ENCODE data around the gene PBRM1. TPM values are rescaled to one million over a fixed set of nuclear protein-coding genes. Genes with fewer than 3 reads are reported as not detected.

Gene PBRM1
- total and polyA plus RNA-seq, 2 donors (not counting 1 experiment from before 2014, with no cell fraction given) = 16.8 to 85.9 TPM

- ChIA-PET POLR2A (no interaction called here), CTCF (interaction anchor here (0.7 kb wide), 1 partner anchor 30 kb away, joined by 3 read pairs; no protein-coding TSS in a partner anchor)
- ATAC-seq (ENCODE audit: low read depth) (no peak), DNase-seq (no peak)
- peaks cover 7% of the 10 kb centered on the region for H3K4me1 Mint-ChIP-seq
- intact Hi-C loops (cut with micrococcal nuclease) = no loop called here
- H3K4me3 Mint-ChIP-seq = no peak overlapping the region
- H3K4me3 ChIP-seq (ENCODE audit: control extremely low read depth in 1 of 5, extremely low read depth in 1 of 5, insufficient read depth in 1 of 5, low read depth in 2 of 5, low read length in 4 of 5) = no peak overlapping the region
- peaks cover 3 to 5% of the 10 kb centered on the region in 2 donors for H3K4me1 ChIP-seq (ENCODE audit: control insufficient read depth in 2 of 2, insufficient read depth in 2 of 2, low read length in 2 of 2)
- H3K36me3 ChIP-seq (replicated peaks in 1 of 2; ENCODE audit: control extremely low read depth in 1 of 2, control insufficient read depth in 1 of 2, extremely low read depth in 1 of 2, insufficient read depth in 2 of 2, low read length in 1 of 2) = no peaks in the 10 kb centered on the region
- no peak overlapping the region for H2AFZ ChIP-seq (ENCODE audit: insufficient read depth, low read depth, low read length, poor library complexity, severe bottlenecking)
- no peaks in the 10 kb centered on the region for H3K27me3 ChIP-seq (replicated peaks in 1 of 4; ENCODE audit: control extremely low read depth in 1 of 4, control insufficient read depth in 3 of 4, insufficient read depth in 4 of 4, low read length in 3 of 4)
- no peak overlapping the region for H3K27ac Mint-ChIP-seq
- H3K79me2 ChIP-seq (ENCODE audit: control insufficient read depth, insufficient read depth, low read length) = no peaks in the 10 kb centered on the region
- no peak overlapping the region for H3K9ac ChIP-seq (ENCODE audit: low read length)
- H3K4me2 ChIP-seq (replicated peaks; ENCODE audit: low read depth, low read length, poor library complexity, severe bottlenecking) = no peak overlapping the region
- no peak overlapping the region for H3K27ac ChIP-seq (ENCODE audit: low read length in 2 of 2)
- TF ChIP-seq CTCF (IDR thresholded peaks at IDR 0.05) (no peak), EZH2 (IDR thresholded peaks at IDR 0.05; ENCODE audit: borderline replicate concordance, insufficient read depth, low read depth, low read length, poor library complexity, severe bottlenecking) (no peak)
- H3K27me3 Mint-ChIP-seq = no peaks in the 10 kb centered on the region
- no peaks in the 10 kb centered on the region for H4K20me1 ChIP-seq (ENCODE audit: control insufficient read depth, insufficient read depth, low read length, poor library complexity, severe bottlenecking)
- WGBS (ENCODE audit: insufficient coverage) = 87% methylated on average over 15 of the region's 23 CpGs
- no peaks in the 10 kb centered on the region for H3K9me3 ChIP-seq (ENCODE audit: control extremely low read depth in 1 of 3, control insufficient read depth in 2 of 3, insufficient read depth in 1 of 3, low read length in 2 of 3)
- no peaks in the 10 kb centered on the region for H3K9me3 Mint-ChIP-seq (ENCODE audit: insufficient read depth)
Measured at GRCh38 chr3:52503788-52504424, 181.8 kb downstream of the PBRM1 start.

- no peak overlapping the region for H3K4me3 ChIP-seq (ENCODE audit: control extremely low read depth in 1 of 5, extremely low read depth in 1 of 5, insufficient read depth in 1 of 5, low read depth in 2 of 5, low read length in 4 of 5)
- Mint-ChIP-seq H3K4me3 (no peak overlapping the region), H3K27me3 (no peaks in the 10 kb centered on the region), H3K27ac (no peak overlapping the region), H3K9me3 (ENCODE audit: insufficient read depth) (no peaks in the 10 kb centered on the region), H3K4me1 (peaks cover 17% of the 10 kb centered on the region)
- no peak overlapping the region for H3K4me2 ChIP-seq (replicated peaks; ENCODE audit: low read depth, low read length, poor library complexity, severe bottlenecking)
- no peak overlapping the region for H3K27ac ChIP-seq (ENCODE audit: low read length in 2 of 2)
- 94% methylated on average over 11 of the region's 11 CpGs for WGBS (ENCODE audit: insufficient coverage)
- H3K9ac ChIP-seq (ENCODE audit: low read length) = no peak overlapping the region
- ATAC-seq (ENCODE audit: low read depth) (no peak), DNase-seq (no peak)
- no peaks in the 10 kb centered on the region for H3K79me2 ChIP-seq (ENCODE audit: control insufficient read depth, insufficient read depth, low read length)
- no peaks in the 10 kb centered on the region for H3K36me3 ChIP-seq (replicated peaks in 1 of 2; ENCODE audit: control extremely low read depth in 1 of 2, control insufficient read depth in 1 of 2, extremely low read depth in 1 of 2, insufficient read depth in 2 of 2, low read length in 1 of 2)
- ChIA-PET CTCF (no interaction called here), POLR2A (no interaction called here)
- H3K27me3 ChIP-seq (replicated peaks in 1 of 4; ENCODE audit: control extremely low read depth in 1 of 4, control insufficient read depth in 3 of 4, insufficient read depth in 4 of 4, low read length in 3 of 4) = no peaks in the 10 kb centered on the region
- intact Hi-C loops (cut with micrococcal nuclease) = no loop called here
- TF ChIP-seq CTCF (IDR thresholded peaks at IDR 0.05) = no peak
- no peak for TF ChIP-seq EZH2 (IDR thresholded peaks at IDR 0.05; ENCODE audit: borderline replicate concordance, insufficient read depth, low read depth, low read length, poor library complexity, severe bottlenecking)
- H3K4me1 ChIP-seq (ENCODE audit: control insufficient read depth in 2 of 2, insufficient read depth in 2 of 2, low read length in 2 of 2) = peaks cover 11 to 16% of the 10 kb centered on the region in 2 donors
- H4K20me1 ChIP-seq (ENCODE audit: control insufficient read depth, insufficient read depth, low read length, poor library complexity, severe bottlenecking) = no peaks in the 10 kb centered on the region
- H3K9me3 ChIP-seq (ENCODE audit: control extremely low read depth in 1 of 3, control insufficient read depth in 2 of 3, insufficient read depth in 1 of 3, low read length in 2 of 3) = no peaks in the 10 kb centered on the region
- H2AFZ ChIP-seq (ENCODE audit: insufficient read depth, low read depth, low read length, poor library complexity, severe bottlenecking) = no peak overlapping the region
Measured at GRCh38 chr3:52502808-52503350, 182.8 kb downstream of the PBRM1 start.
